ENCODE data around the gene LCN9. TPM values are rescaled to one million over a fixed set of nuclear protein-coding genes. Genes with fewer than 3 reads are reported as not detected.

The LCN9 gene
- total and polyA plus RNA-seq, 2 of the 13 experiments (the other 11 are each of a cell fraction or from before 2014, with no cell fraction given) = not detected

- no TSS peak for BruUV-seq (replicated peaks)
- Histone ChIP-seq H3K4me1 (ENCODE audit: insufficient read depth, low read length) (no peaks in the 10 kb centered on the region), H2AFZ (ENCODE audit: low read length) (no peak overlapping the region), H3K9me3 (ENCODE audit: low read length) (peaks cover 10% of the 10 kb centered on the region; the same call in 1 of the 2 replicates), H3K36me3 (replicated peaks in 1 of 2; ENCODE audit: control insufficient read depth in 1 of 2, insufficient read depth in 2 of 2, low read length in 2 of 2) (no peaks in the 10 kb centered on the region), H3K27me3 (ENCODE audit: control insufficient read depth in 1 of 2, insufficient read depth in 2 of 2, low read length in 2 of 2) (peaks cover 6 to 60% of the 10 kb centered on the region in 2 experiments), H3K79me2 (ENCODE audit: insufficient read depth, low read length) (no peaks in the 10 kb centered on the region), H3K27ac (ENCODE audit: extremely low read length, insufficient read depth, low read length) (no peak overlapping the region), H4K20me1 (ENCODE audit: insufficient read depth, low read length) (no peaks in the 10 kb centered on the region), H3K4me2 (ENCODE audit: low read depth, low read length) (no peak overlapping the region), H3K4me3 (replicated peaks in 1 of 3; ENCODE audit: insufficient read depth in 1 of 3, low read depth in 2 of 3, low read length in 3 of 3) (no peak overlapping the region), H3K9ac (ENCODE audit: insufficient read depth, low read depth, low read length) (no peak overlapping the region)
- in situ Hi-C loops (cut with HindIII; ENCODE audit: extremely low pct_ligation_motif_present, low pct_unique_long_range_greater_than_20kb) (no loop called here), intact Hi-C loops (cut with micrococcal nuclease; ENCODE audit: unreplicated experiment) (no loop called here)
- FAIRE-seq = no peak
- POLR2A ChIA-PET = no interaction called here
- CTCF ChIA-PET (ENCODE audit: low intra/inter-chr PET ratio, low total read pairs) = no interaction called here
- no peak for TF ChIP-seq HOXA7 (CRISPR knock-in tag; IDR thresholded peaks at IDR 0.05)
- no peak for ATAC-seq
- WGBS (ENCODE audit: low lambda C conversion rate) = 5% methylated on average over 7 of the region's 11 CpGs
- no peak for DNase-seq (ENCODE audit: low spot score)
Measured at GRCh38 chr9:135622415-135623020, 40.6 kb upstream of the LCN9 start.

GRCh38 chr9:135624282-135624681, 38.8 kb upstream of the LCN9 start:
- DNase-seq (ENCODE audit: low spot score) = no peak
- WGBS (ENCODE audit: low lambda C conversion rate) = 42% methylated on average over 8 of the region's 14 CpGs
- no peak overlapping the region for H2AFZ ChIP-seq (ENCODE audit: low read length)
- CTCF ChIA-PET (ENCODE audit: low intra/inter-chr PET ratio, low total read pairs) = no interaction called here
- H3K9ac ChIP-seq (ENCODE audit: insufficient read depth, low read depth, low read length) = no peak overlapping the region
- no peak overlapping the region for H3K4me2 ChIP-seq (ENCODE audit: low read depth, low read length)
- no peak overlapping the region for H3K4me3 ChIP-seq (replicated peaks in 1 of 3; ENCODE audit: insufficient read depth in 1 of 3, low read depth in 2 of 3, low read length in 3 of 3)
- POLR2A ChIA-PET = no interaction called here
- in situ Hi-C loops (cut with HindIII; ENCODE audit: extremely low pct_ligation_motif_present, low pct_unique_long_range_greater_than_20kb) = no loop called here
- no peaks in the 10 kb centered on the region for H3K79me2 ChIP-seq (ENCODE audit: insufficient read depth, low read length)
- peaks cover 19% of the 10 kb centered on the region; the same call in 1 of the 2 replicates for H3K9me3 ChIP-seq (ENCODE audit: low read length)
- no peak for ATAC-seq
- H4K20me1 ChIP-seq (ENCODE audit: insufficient read depth, low read length) = no peaks in the 10 kb centered on the region
- H3K36me3 ChIP-seq (replicated peaks in 1 of 2; ENCODE audit: control insufficient read depth in 1 of 2, insufficient read depth in 2 of 2, low read length in 2 of 2) = no peaks in the 10 kb centered on the region
- H3K27ac ChIP-seq (ENCODE audit: extremely low read length, insufficient read depth, low read length) = no peak overlapping the region
- no peak for FAIRE-seq
- intact Hi-C loops (cut with micrococcal nuclease; ENCODE audit: unreplicated experiment) = no loop called here
- BruUV-seq (replicated peaks) = no TSS peak
- H3K4me1 ChIP-seq (ENCODE audit: insufficient read depth, low read length) = no peaks in the 10 kb centered on the region
- H3K27me3 ChIP-seq (ENCODE audit: control insufficient read depth in 1 of 2, insufficient read depth in 2 of 2, low read length in 2 of 2) = peaks cover 2 to 44% of the 10 kb centered on the region in 2 experiments
- TF ChIP-seq MED8 (CRISPR knock-in tag; IDR thresholded peaks at IDR 0.05; ENCODE audit: insufficient replicate concordance) (no peak), FOXA3 (CRISPR knock-in tag; IDR thresholded peaks at IDR 0.05) (no peak), ZEB1 (IDR thresholded peaks at IDR 0.05; ENCODE audit: insufficient replicate concordance, low read depth) (no peak), PCBP1 (IDR thresholded peaks at IDR 0.05; ENCODE audit: borderline replicate concordance, low read depth, low read length) (no peak), ZNF329 (CRISPR knock-in tag; IDR thresholded peaks at IDR 0.05; ENCODE audit: low read depth) (no peak), ZSCAN25 (CRISPR knock-in tag; IDR thresholded peaks at IDR 0.05) (no peak), PHF21A (CRISPR knock-in tag; IDR thresholded peaks at IDR 0.05) (no peak), MBNL3 (CRISPR knock-in tag; conservative IDR thresholded peaks at IDR 0.05) (no peak), ZNF10 (CRISPR knock-in tag; IDR thresholded peaks at IDR 0.05; ENCODE audit: borderline replicate concordance, low read depth) (no peak), ZNF264 (CRISPR knock-in tag; IDR thresholded peaks at IDR 0.05) (no peak), ZNF33B (CRISPR knock-in tag; IDR thresholded peaks at IDR 0.05) (no peak), PHF8 (CRISPR knock-in tag; IDR thresholded peaks at IDR 0.05) (no peak), ZNF101 (CRISPR knock-in tag; IDR thresholded peaks at IDR 0.05; ENCODE audit: borderline replicate concordance, low read depth) (no peak)
- TF ChIP-seq, protein P1, sequence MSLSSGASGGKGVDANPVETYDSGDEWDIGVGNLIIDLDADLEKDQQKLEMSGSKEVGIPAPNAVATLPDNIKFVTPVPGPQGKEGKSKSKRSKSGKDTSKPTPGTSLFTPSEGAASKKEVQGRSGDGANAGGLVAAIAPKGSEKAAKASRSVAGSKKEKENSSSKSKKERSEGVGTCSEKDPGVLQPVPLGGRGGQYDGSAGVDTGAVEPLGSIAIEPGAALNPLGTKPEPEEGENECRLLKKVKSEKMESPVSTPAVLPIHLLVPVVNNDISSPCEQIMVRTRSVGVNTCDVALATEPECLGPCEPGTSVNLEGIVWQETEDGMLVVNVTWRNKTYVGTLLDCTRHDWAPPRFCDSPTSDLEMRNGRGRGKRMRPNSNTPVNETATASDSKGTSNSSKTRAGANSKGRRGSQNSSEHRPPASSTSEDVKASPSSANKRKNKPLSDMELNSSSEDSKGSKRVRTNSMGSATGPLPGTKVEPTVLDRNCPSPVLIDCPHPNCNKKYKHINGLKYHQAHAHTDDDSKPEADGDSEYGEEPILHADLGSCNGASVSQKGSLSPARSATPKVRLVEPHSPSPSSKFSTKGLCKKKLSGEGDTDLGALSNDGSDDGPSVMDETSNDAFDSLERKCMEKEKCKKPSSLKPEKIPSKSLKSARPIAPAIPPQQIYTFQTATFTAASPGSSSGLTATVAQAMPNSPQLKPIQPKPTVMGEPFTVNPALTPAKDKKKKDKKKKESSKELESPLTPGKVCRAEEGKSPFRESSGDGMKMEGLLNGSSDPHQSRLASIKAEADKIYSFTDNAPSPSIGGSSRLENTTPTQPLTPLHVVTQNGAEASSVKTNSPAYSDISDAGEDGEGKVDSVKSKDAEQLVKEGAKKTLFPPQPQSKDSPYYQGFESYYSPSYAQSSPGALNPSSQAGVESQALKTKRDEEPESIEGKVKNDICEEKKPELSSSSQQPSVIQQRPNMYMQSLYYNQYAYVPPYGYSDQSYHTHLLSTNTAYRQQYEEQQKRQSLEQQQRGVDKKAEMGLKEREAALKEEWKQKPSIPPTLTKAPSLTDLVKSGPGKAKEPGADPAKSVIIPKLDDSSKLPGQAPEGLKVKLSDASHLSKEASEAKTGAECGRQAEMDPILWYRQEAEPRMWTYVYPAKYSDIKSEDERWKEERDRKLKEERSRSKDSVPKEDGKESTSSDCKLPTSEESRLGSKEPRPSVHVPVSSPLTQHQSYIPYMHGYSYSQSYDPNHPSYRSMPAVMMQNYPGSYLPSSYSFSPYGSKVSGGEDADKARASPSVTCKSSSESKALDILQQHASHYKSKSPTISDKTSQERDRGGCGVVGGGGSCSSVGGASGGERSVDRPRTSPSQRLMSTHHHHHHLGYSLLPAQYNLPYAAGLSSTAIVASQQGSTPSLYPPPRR (CRISPR knock-in tag; IDR thresholded peaks at IDR 0.05; ENCODE audit: borderline replicate concordance) = no peak
